ENCODE measurements around the gene RRP36. TPM values are rescaled to one million over a fixed set of nuclear protein-coding genes. Genes with fewer than 3 reads are reported as not detected.

RRP36 gene
- total RNA-seq, 2 experiments from 2014 or later: 59.2 to 60.4 TPM

- CTCF ChIA-PET: interaction anchor here (0.5 kb wide), 1 partner anchor 31 kb away, joined by 3 read pairs; no protein-coding TSS in a partner anchor
- Mint-ChIP-seq H3K9me3 (no peaks in the 10 kb centered on the region), H3K27me3 (peaks cover 50% of the 10 kb centered on the region), H3K4me1 (peaks cover 3% of the 10 kb centered on the region), H3K36me3 (ENCODE audit: low read depth) (no peaks in the 10 kb centered on the region), H3K27ac (no peak overlapping the region), H3K4me3 (no peak overlapping the region)
- no peak for DNase-seq
- POLR2A ChIA-PET: no interaction called here
Measured at GRCh38 chr6:43078691-43079090, 57.3 kb downstream of the RRP36 start.

Other genes starting within 250 kb of the RRP36 start
- 10 to 100 TPM; 27.9 to 28.1 TPM for gene BICRAL, start 239.6 kb upstream of the RRP36 start, total RNA-seq
- 10 to 100 TPM; 71.4 to 74.2 TPM for gene RPL7L1, start 142.0 kb upstream of the RRP36 start, total RNA-seq
- not detected for gene PTCRA, start 105.6 kb upstream of the RRP36 start, total RNA-seq
- gene CNPY3, start 92.1 kb upstream of the RRP36 start, total RNA-seq: 10 to 100 TPM; 51.1 to 53.2 TPM
- gene GNMT, start 60.9 kb upstream of the RRP36 start, total RNA-seq: under 1 TPM; 0.38 to 0.60 TPM
- 10 to 100 TPM; 27.4 to 29.1 TPM for gene PEX6, start 42.4 kb upstream of the RRP36 start, total RNA-seq
- gene PPP2R5D, start 37.1 kb upstream of the RRP36 start, total RNA-seq: 10 to 100 TPM; 56.8 to 59.3 TPM
- 10 to 100 TPM; 56.6 to 60.6 TPM for gene MEA1, start 7.7 kb upstream of the RRP36 start, total RNA-seq
- 10 to 100 TPM; 64.6 to 68.7 TPM for gene KLHDC3, start 7.4 kb upstream of the RRP36 start, total RNA-seq
- gene CUL7, start 32.2 kb downstream of the RRP36 start, total RNA-seq: 10 to 100 TPM; 12.7 to 13.0 TPM
- 10 to 100 TPM; 46.8 to 57.8 TPM for gene MRPL2, start 37.8 kb downstream of the RRP36 start, total RNA-seq
- 10 to 100 TPM; 19.3 to 20.3 TPM for gene KLC4, start 38.0 kb downstream of the RRP36 start, total RNA-seq
- under 1 TPM; 0.23 to 0.35 TPM for gene PTK7, start 54.7 kb downstream of the RRP36 start, total RNA-seq
- gene SRF, start 149.6 kb downstream of the RRP36 start, total RNA-seq: 10 to 100 TPM; 45.8 to 45.9 TPM
- gene CUL9, start 160.6 kb downstream of the RRP36 start, total RNA-seq: 10 to 100 TPM; 45.0 to 45.9 TPM
- 10 to 100 TPM; 39.6 to 42.5 TPM for gene DNPH1, start 207.9 kb downstream of the RRP36 start, total RNA-seq
- under 1 TPM; 0.30 TPM for gene TTBK1, start 221.9 kb downstream of the RRP36 start, total RNA-seq